Heart left ventricle (tissue), 13 donors: Measurements from ENCODE around the gene EPHA1.

Experiments
- CTCF ChIP-seq, 12 donors: fragments of 200-600 bp; sonication (generic) in 4 of 12; IDR thresholded peaks; one replicate each; pipeline versions ENCODE4 v1.5.0 to v1.8.0; 2018 to 2022; ENCODE audit warnings: antibody characterized with exemption in 12 of 12, mild to moderate bottlenecking in 5 of 12
- POLR2A ChIP-seq, 2 donors: fragments of 450-650 bp; IDR thresholded peaks; one replicate each; pipeline ENCODE4 v1.6.1; 2017; ENCODE audit warnings: antibody characterized with exemption in 2 of 2, mild to moderate bottlenecking in 2 of 2, moderate library complexity in 2 of 2
- donor health status: ischemic (EF 13 %, LVEDD 7.1; RV severe dilation, severe dysfunction).
- donor health status: DM: no; HTN: yes; CAD: no.
- donor health status: DM: no; HTN: no; CAD: no.
- donor health status: ischemic (EF 25% LVEDD 6.9; RV normal size, moderate dysfunction).
- donor health status: ischemic (EF 25% LVEDD 5.7; RV mildly dilated, moderate dysfunction).
- donor health status: ischemic (EF 35%, LVEDD 5.7; RV mildly dilated, moderate dysfunction).
- donor health status: nonischemic (EF 11% LVEDD 7.7; RV severe dilation, severe dysfunction).
- donor health status: DM: yes; HTN: yes; CAD: no.
- donor health status: PGD.
- donor health status: ischemic (EF 29% LVEDD 5.4; RV normal size, mild dysfunction).
- donor health status: nonischemic (EF 23%, LVEDD 6.1; RV moderate dilation, normal function).

GRCh38 chr7:143426479-143427142, 18.0 kb upstream of the EPHA1 start:
- TF ChIP-seq POLR2A (IDR thresholded peaks at IDR 0.05): no peak
- TF ChIP-seq CTCF (IDR thresholded peaks at IDR 0.05): no peak
